ENCODE results near the gene SECISBP2. TPM values are rescaled to one million over a fixed set of nuclear protein-coding genes. Genes with fewer than 3 reads are reported as not detected.

The SECISBP2 gene
- total and polyA plus RNA-seq, 2 experiments from 2014 or later: 30.6 to 43.8 TPM

- no peaks in the 10 kb centered on the region for H3K9me2 ChIP-seq (replicated peaks; ENCODE audit: insufficient read depth)
- H2AFZ ChIP-seq: no peak overlapping the region
- no peaks in the 10 kb centered on the region for H3K79me2 ChIP-seq
- no peak overlapping the region for H3K27ac ChIP-seq
- H3K27me3 ChIP-seq: no peaks in the 10 kb centered on the region
- WGBS (ENCODE audit: low lambda C conversion rate, missing lambda C conversion rate): 90% methylated on average over 16 of the region's 16 CpGs
- no peaks in the 10 kb centered on the region for H3K36me3 ChIP-seq (replicated peaks; ENCODE audit: insufficient read depth, low read depth)
- H3K4me2 ChIP-seq: no peak overlapping the region
- DNase-seq (ENCODE audit: low spot score): no peak
- no peaks in the 10 kb centered on the region for H4K20me1 ChIP-seq (ENCODE audit: insufficient read depth, poor library complexity, severe bottlenecking)
- no peak overlapping the region for H3K4me3 ChIP-seq
- no peaks in the 10 kb centered on the region for H3K9me3 ChIP-seq (ENCODE audit: low read depth)
- H3K4me1 ChIP-seq (ENCODE audit: insufficient read depth): no peaks in the 10 kb centered on the region
- TF ChIP-seq CTCF (IDR thresholded peaks at IDR 0.05; ENCODE audit: poor library complexity) (no peak), EZH2phosphoT487 (IDR thresholded peaks at IDR 0.05; ENCODE audit: low read depth, severe bottlenecking, unreplicated experiment) (no peak), EZH2 (IDR thresholded peaks at IDR 0.05; ENCODE audit: borderline replicate concordance) (no peak)
Measured at GRCh38 chr9:89383030-89383720, 64.9 kb downstream of the SECISBP2 start.

- TF ChIP-seq CTCF (IDR thresholded peaks at IDR 0.05; ENCODE audit: poor library complexity) (no peak), EZH2 (IDR thresholded peaks at IDR 0.05; ENCODE audit: borderline replicate concordance) (no peak), EZH2phosphoT487 (IDR thresholded peaks at IDR 0.05; ENCODE audit: low read depth, severe bottlenecking, unreplicated experiment) (no peak)
- 92% methylated on average over 19 of the region's 19 CpGs for WGBS (ENCODE audit: low lambda C conversion rate, missing lambda C conversion rate)
- Histone ChIP-seq H3K9me2 (replicated peaks; ENCODE audit: insufficient read depth) (no peaks in the 10 kb centered on the region), H3K27ac (no peak overlapping the region), H3K9me3 (ENCODE audit: low read depth) (no peaks in the 10 kb centered on the region), H3K79me2 (no peaks in the 10 kb centered on the region), H3K4me1 (ENCODE audit: insufficient read depth) (no peaks in the 10 kb centered on the region), H3K4me3 (no peak overlapping the region), H2AFZ (no peak overlapping the region), H3K27me3 (no peaks in the 10 kb centered on the region), H3K4me2 (no peak overlapping the region), H4K20me1 (ENCODE audit: insufficient read depth, poor library complexity, severe bottlenecking) (no peaks in the 10 kb centered on the region), H3K36me3 (replicated peaks; ENCODE audit: insufficient read depth, low read depth) (no peaks in the 10 kb centered on the region)
- DNase-seq (ENCODE audit: low spot score): no peak
Measured at GRCh38 chr9:89383721-89384300, 65.5 kb downstream of the SECISBP2 start.

- Histone ChIP-seq H3K4me1 (ENCODE audit: insufficient read depth) (no peaks in the 10 kb centered on the region), H3K27me3 (no peaks in the 10 kb centered on the region), H3K79me2 (no peaks in the 10 kb centered on the region), H3K4me2 (no peak overlapping the region), H2AFZ (no peak overlapping the region), H3K9me2 (replicated peaks; ENCODE audit: insufficient read depth) (no peaks in the 10 kb centered on the region), H4K20me1 (ENCODE audit: insufficient read depth, poor library complexity, severe bottlenecking) (no peaks in the 10 kb centered on the region), H3K4me3 (no peak overlapping the region), H3K36me3 (replicated peaks; ENCODE audit: insufficient read depth, low read depth) (no peaks in the 10 kb centered on the region), H3K27ac (no peak overlapping the region), H3K9me3 (ENCODE audit: low read depth) (no peaks in the 10 kb centered on the region)
- no peak for TF ChIP-seq EZH2 (IDR thresholded peaks at IDR 0.05; ENCODE audit: borderline replicate concordance)
- no peak for TF ChIP-seq CTCF (IDR thresholded peaks at IDR 0.05; ENCODE audit: poor library complexity)
- no peak for TF ChIP-seq EZH2phosphoT487 (IDR thresholded peaks at IDR 0.05; ENCODE audit: low read depth, severe bottlenecking, unreplicated experiment)
- no peak for DNase-seq (ENCODE audit: low spot score)
- 99% methylated on average over 15 of the region's 15 CpGs for WGBS (ENCODE audit: low lambda C conversion rate, missing lambda C conversion rate)
Measured at GRCh38 chr9:89384783-89385182, 66.5 kb downstream of the SECISBP2 start.
